ENCODE results near the gene VPS4B.

DNA sequence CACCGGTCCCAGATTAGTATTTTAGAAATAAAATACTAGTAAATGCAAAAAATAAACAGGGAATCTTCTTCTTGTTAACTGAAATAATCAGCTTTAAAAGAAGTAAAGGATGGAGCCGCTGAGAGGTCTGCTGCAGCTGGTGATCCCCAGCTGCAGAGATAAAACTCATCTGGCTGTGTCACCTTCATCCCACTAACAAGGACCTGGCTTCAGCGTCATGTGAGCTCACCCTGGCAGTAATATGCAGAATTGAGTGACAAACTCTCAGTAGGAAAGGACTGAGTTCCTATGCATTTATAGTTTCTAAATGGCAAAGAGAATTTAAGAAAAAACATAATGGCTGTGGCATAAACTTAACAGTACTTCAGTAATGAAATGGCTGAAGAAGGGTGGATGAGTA lies 27.3 kb downstream of the VPS4B start:
- TF ChIP-seq, protein P1, sequence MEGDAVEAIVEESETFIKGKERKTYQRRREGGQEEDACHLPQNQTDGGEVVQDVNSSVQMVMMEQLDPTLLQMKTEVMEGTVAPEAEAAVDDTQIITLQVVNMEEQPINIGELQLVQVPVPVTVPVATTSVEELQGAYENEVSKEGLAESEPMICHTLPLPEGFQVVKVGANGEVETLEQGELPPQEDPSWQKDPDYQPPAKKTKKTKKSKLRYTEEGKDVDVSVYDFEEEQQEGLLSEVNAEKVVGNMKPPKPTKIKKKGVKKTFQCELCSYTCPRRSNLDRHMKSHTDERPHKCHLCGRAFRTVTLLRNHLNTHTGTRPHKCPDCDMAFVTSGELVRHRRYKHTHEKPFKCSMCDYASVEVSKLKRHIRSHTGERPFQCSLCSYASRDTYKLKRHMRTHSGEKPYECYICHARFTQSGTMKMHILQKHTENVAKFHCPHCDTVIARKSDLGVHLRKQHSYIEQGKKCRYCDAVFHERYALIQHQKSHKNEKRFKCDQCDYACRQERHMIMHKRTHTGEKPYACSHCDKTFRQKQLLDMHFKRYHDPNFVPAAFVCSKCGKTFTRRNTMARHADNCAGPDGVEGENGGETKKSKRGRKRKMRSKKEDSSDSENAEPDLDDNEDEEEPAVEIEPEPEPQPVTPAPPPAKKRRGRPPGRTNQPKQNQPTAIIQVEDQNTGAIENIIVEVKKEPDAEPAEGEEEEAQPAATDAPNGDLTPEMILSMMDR (IDR thresholded peaks at IDR 0.05): no peak
- TF ChIP-seq POLR2A (IDR thresholded peaks at IDR 0.05): no peak
